GM12891 (cell line): ENCODE results near the gene C16orf95. TPM values are rescaled to one million over a fixed set of nuclear protein-coding genes. Genes with fewer than 3 reads are reported as not detected.
"Not testable (repeated sequence)": the region's sequence is repeated elsewhere in the genome, so short reads cannot be mapped to it uniquely, and the experiment has no call there.

Experiments
- DNase-seq: peaks from one replicate; pipeline ENCODE4 v3.0.0; 2011; ENCODE audit warnings: low spot score; ENCODE audit not compliant: insufficient read length
- FAIRE-seq: peaks from 2 replicates; lab custom pipeline; 2011; peaks lifted over from hg19 to GRCh38; lab: Jason Lieb, UNC
- PAX5 ChIP-seq: IDR thresholded peaks from 2 replicates; pipeline ENCODE4 v1.6.1; 2011; ENCODE audit warnings: low read length, moderate library complexity, mild to moderate bottlenecking; ENCODE audit not compliant: insufficient read depth, severe bottlenecking
- POLR2A ChIP-seq: IDR thresholded peaks from 2 replicates; pipeline ENCODE4 v1.6.1; 2011; ENCODE audit warnings: low read depth, low read length, control low read depth
- POLR2AphosphoS5 ChIP-seq: IDR thresholded peaks from 2 replicates; pipeline ENCODE4 v1.6.1; 2011; ENCODE audit warnings: low read depth, low read length, control low read depth
- POU2F2 ChIP-seq: IDR thresholded peaks from 2 replicates; pipeline ENCODE4 v1.6.1; 2011; ENCODE audit warnings: low read depth, mild to moderate bottlenecking, control low read depth, low read length, moderate library complexity
- SPI1 ChIP-seq: IDR thresholded peaks from 2 replicates; pipeline ENCODE4 v1.6.1; 2011; ENCODE audit warnings: low read depth, low read length, control low read depth
- TAF1 ChIP-seq: IDR thresholded peaks from 2 replicates; pipeline ENCODE4 v1.6.1; 2011; ENCODE audit warnings: low read depth, low read length, control low read depth
- polyA plus RNA-seq: library from polyadenylated mRNA; unstranded; fragments of >200 nt; gene quantifications from one replicate; pipeline ENCODE4 v1.2.1, GENCODE V29; 2012; ENCODE audit warnings: low read depth, missing spikeins, inconsistent platforms; ENCODE audit not compliant: missing spikeins

Gene C16orf95, protein sequence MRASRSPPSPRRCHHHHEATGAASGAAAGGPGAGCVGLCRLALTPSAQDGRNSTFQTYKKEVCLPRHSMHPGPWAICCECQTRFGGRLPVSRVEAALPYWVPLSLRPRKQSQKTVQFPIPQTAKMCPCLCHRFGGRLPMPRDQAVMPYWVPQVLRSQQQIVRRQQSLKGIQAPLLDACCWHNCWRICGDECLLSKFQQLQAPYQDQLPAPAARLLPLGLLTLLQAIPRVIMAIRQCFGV
- polyA plus RNA-seq = 8.9 TPM

DNA sequence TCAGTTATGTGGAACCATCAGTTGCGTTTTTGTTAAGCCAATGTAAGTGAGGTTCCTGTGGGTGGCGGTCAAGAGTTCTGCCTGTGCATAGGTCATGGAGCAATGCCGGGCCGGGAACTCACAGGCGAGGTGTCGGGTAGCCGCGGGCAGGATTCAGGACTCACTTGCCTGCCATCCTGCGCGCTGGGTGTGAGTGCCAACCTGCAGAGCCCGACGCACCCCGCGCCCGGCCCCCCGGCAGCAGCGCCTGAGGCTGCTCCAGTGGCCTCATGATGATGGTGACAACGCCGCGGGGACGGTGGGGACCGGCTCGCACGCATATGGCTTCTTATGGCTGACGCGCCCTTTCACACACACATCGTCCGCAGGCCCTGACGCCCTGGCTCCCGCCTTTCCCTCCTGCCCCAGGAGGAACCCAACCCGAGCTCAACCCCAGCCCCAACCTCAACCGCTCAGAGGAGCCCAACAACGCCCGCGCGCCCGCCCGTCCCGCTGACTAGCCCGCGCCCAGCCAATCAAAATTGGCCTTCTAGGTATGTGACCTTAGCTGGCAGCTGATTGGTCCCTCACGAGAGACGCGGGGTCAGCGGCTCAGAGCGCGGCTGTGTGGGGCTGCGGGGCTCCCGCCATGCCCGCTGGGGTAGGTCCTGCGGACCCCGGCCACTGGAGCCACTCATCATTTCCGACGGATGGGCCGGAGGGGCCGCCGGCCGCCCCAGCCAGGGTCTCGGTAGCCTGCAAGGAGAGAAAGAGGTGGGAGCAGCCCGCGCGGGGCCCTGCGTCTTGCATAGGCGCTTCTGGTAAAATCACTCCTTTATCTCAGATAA lies at the start of gene C16orf95:
TSS of gene C16orf95 (minus strand) at position 470 of the 827 bp plus-strand sequence. CDS start at position 320, 150 bp downstream.
- DNase-seq (peak; percentile 99), FAIRE-seq (peak; percentile 92)
- TF ChIP-seq PAX5 = no peak
- TF ChIP-seq SPI1 = no peak
- TF ChIP-seq POU2F2 = peak; percentile 41; the same call in 1 of the 2 replicates
- TF ChIP-seq POLR2AphosphoS5 = peak; percentile 54; the same call in 1 of the 2 replicates
- peak; percentile 69; the same call in 1 of the 2 replicates for TF ChIP-seq TAF1
- peak; percentile 77 for TF ChIP-seq POLR2A

DNA sequence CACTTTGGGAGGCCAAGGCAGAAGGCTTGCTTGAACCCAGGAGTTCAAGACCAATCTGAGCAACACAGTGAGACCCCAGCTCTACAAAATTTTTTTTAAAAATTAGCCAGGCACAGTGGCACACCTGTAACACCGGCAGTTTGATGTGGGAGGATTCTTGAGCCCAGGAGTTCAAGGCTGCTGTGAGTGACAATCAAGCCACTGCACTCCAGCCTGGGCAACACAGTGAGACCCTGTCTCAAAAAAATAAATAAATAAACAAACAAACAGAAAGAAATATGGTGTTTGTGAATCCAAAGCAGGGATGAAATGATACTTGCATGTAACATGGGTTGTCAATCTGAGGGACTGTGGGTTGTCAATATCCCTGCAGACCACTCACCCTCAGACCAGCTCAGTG lies 49.7 kb upstream of the C16orf95 start:
- TF ChIP-seq POLR2A (no peak), POU2F2 (no peak), PAX5 (no peak), POLR2AphosphoS5 (no peak), SPI1 (no peak), TAF1 (no peak)
- no peak for FAIRE-seq
- no peak for DNase-seq

DNA sequence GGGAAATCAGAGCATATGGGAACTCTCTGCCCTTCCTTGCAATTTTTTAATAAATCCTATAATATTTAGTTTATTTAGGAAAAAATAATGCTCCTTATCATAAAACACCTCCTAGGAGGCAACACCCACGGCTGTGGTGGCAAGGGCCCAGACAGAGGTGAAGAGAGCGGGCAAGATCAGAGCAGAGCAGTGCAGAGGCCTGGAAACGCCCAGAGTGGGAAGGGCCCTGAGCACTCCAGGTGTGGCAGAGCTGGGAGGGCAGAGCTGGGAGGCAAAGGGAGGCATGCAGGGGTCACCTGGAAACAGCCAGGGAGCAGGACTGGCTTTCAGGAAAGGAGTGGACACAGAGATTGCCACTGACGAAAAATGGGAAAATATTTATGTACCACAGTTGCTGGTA lies 49.1 kb upstream of the C16orf95 start:
- no peak for DNase-seq
- no peak for FAIRE-seq
- TF ChIP-seq TAF1 (no peak), POU2F2 (no peak), POLR2A (no peak)

DNA sequence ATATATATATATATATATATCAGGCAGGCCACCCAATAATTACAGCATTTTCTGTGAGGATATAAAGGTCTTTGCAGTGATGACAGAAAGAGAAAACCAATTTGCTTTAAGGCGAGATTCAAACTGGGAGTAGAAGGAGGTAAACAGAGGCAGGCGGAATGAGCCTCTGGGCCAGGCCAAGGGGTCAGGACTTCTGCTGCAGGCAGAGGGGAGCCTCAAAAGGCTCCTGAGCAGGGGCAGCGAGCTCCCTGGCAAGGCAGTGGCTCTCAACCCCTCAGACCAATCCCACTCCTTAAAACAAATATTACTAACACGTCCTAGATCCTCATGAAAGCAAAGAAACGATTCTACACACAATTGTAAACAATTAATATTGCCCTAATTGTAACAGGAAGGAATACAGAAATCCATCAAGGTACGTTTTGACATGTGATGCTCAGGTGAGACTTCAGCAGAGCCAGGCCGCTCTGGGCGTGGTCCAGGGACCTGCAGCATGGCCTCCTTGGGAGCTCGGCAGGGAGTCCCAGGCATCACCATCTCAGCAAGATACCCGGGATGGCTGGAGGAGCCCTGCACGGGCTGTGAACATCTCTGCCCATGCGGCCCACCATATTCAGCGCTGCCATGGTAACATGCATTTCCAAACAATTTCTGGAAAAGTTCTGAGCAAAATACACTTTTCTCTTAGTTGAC lies 48.0 kb upstream of the C16orf95 start:
- no peak for TF ChIP-seq TAF1
- no peak for TF ChIP-seq POU2F2
- TF ChIP-seq POLR2AphosphoS5 = no peak
- TF ChIP-seq SPI1 = no peak
- TF ChIP-seq POLR2A = no peak
- TF ChIP-seq PAX5 = no peak
- FAIRE-seq (no peak), DNase-seq (no peak)

DNA sequence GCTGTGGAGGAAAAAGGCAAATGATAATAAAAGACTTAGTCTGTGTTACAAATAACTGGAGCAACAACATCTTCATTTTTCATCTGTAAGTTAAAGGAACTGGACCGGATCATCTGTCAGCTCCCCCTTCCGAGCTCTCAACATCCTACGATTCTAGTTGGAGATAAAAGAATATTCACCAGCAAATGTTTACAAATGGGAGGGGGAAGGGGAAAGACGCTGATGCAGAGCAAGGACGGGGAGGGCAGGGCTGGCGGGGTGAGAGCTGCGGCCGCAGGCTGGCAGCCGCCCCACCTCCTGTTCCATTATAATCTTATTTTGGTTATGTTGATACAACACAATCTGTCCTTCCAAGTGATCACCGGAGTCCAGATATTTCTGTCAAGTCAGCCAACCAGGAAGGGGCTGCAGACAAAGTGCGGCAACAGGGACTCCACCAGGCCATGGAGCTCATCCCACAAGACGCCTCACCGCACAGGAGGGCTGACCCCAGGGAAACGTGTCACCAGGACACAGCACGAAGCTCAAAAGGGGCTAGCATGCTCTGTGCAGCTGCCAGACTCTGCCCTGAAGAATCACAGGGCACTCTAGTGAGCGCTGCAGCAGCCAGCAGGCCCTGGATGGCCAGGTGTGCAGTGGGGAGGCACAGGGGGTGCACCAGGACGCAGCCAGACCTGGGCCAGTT lies 46.7 kb upstream of the C16orf95 start:
- FAIRE-seq = no peak
- DNase-seq = no peak
- TF ChIP-seq POU2F2 = no peak
- no peak for TF ChIP-seq TAF1
- no peak for TF ChIP-seq POLR2AphosphoS5
- TF ChIP-seq SPI1 = no peak
- no peak for TF ChIP-seq PAX5
- TF ChIP-seq POLR2A = no peak

DNA sequence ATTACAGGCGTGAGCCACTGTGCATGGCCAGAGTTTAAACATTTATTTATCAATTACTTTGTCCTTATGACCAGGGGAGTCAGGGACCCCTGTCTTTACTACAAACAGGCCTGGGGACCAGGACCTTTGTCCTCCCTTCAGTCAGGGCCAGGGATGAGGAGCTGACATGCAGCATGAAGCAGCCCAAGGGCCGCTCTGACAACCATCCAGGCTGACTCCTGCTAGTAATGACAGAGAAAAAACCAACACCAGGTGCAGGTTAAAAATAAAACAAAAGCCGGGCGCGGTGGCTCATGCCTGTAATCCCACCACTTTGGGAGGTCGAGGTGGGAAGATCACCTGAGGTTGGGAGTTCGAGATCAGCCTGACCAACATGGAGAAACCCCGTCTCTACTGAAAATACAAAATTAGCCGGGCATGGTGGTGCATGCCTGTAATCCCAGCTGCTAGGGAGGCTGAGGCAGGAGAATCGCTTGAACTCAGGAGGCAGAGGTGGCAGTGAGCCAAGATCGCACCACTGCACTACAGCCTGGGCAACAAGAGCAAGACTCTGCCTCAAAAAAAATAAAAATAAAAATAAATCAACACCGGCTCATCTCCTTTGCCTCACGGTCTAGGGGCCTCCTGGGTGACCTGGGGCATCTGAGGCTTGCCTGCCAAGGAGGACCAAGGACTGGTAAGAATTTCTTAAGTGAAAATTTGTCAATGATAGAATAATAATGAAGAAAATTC lies 45.8 kb upstream of the C16orf95 start:
- not testable (repeated sequence) for FAIRE-seq, DNase-seq

DNA sequence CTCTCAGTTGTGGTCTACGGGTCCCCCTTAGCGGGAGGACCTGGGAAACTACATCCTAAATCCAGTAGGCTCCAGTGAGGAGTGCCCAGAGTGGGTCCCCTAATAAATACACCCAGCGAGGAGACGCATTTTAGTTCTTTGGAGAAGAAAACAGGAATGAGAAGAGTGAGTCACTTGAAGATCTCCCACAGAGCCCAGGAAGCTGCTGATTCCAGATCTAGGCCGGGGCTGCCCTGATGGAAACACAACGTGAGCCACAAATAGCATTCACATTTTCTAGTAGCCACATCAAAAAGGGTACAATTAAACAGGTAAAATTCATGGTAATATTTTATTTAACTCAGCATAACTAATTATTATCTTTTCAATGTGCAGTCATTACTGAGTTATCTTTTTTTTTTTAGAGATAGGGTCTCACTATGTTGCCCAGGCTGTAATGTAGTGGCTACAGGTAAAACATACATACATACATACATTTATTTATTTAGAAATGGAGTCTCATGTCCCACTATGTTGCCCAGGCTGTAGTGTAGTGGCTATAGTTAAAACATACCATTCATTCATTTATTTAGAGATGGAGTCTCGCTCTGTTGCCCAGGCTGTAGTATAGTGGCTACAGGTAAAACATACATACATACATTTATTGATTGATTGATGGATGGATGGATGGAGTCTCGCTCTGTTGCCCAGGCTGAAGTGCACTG lies 44.9 kb upstream of the C16orf95 start:
- no peak for TF ChIP-seq PAX5
- no peak for FAIRE-seq

DNA sequence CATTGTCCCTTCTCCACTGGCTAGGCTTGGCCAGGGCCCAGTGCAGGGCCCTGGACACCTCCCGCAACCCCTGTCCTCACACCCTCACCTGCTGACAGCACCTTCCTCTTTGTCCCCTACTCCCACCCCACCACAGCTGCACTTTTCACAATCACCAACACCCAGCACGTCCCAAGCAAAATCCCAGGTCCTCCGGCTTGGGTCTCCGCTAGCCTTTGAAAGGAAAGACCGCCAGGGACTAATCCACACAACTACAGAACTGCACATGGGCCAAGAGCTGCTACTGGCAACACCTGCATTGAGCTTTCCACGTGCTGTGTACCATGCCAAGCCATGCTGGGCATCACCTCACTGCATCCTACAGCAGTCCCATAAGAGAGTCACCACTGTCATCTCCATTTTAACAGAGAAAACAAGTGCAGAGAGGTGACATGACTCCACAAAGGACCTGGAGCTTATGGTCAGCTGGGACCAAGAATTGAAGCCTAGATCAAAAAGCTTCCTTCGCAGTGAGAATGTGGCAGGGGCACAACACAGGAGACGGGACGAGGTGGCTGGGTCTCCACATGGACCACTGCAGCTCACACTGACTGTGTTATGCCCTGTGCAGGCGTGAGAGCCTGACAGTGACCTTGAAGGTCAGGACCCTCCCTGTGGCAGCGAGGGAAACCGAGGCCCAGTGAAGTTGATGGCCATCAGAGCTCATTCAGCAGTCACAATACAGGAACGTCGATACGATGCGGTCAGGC lies 43.8 kb upstream of the C16orf95 start:
- no peak for TF ChIP-seq POLR2AphosphoS5
- no peak for TF ChIP-seq PAX5
- TF ChIP-seq POLR2A = no peak
- TF ChIP-seq TAF1 = no peak
- no peak for TF ChIP-seq SPI1
- no peak for TF ChIP-seq POU2F2
- DNase-seq = no peak
- no peak for FAIRE-seq

More for the DNA sequence above, 44.9 kb upstream of the C16orf95 start:
- DNase-seq = no peak

DNA sequence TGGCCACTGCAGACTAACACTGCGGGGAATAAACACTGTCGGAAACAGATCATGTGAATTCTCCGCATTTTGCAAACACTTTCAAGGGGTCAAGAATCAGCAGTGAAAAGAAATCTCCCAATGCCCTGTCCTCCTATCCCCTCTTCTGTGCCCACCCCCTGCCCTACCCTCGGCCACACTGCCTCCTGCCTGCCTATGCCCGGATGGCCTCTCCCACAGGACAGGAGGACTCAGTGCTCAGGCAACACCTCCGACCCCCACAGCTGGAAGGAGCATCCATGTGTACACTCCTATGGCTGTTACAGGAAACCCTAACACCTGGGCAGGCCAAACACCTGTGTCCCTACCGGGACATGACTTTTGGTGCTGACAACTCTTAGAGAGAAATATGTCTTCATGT lies 41.9 kb upstream of the C16orf95 start:
- no peak for FAIRE-seq
- no peak for DNase-seq
- TF ChIP-seq POU2F2 (no peak), PAX5 (no peak), POLR2A (no peak), TAF1 (no peak), SPI1 (no peak), POLR2AphosphoS5 (no peak)
